Measurements from ENCODE around the gene OR5AU1.

Gene OR5AU1

DNA sequence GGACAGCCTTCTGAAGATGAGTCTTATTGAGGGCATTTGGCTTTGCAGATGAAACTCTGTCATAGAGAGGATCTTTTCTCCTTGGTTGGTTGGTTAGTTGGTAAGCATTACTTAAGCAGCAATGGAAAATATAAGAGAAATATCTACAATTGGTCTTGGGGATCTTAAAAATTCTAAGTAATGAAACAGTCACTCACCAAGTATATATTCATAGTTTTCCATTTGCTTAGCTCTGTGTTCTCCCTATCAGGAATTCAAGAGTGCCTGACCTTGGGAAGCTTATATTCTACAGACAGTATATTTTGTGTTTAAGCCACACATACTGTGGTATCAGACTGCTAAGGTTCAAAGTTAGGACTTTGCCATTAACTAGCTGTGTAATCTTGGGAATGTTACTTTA, at the start of gene OR5AU1:
TSS of gene OR5AU1 (minus strand) at position 101 of the 400 bp plus-strand sequence. CDS start 191 bp downstream, outside the sequence.
- DNase-seq = no peak

DNA sequence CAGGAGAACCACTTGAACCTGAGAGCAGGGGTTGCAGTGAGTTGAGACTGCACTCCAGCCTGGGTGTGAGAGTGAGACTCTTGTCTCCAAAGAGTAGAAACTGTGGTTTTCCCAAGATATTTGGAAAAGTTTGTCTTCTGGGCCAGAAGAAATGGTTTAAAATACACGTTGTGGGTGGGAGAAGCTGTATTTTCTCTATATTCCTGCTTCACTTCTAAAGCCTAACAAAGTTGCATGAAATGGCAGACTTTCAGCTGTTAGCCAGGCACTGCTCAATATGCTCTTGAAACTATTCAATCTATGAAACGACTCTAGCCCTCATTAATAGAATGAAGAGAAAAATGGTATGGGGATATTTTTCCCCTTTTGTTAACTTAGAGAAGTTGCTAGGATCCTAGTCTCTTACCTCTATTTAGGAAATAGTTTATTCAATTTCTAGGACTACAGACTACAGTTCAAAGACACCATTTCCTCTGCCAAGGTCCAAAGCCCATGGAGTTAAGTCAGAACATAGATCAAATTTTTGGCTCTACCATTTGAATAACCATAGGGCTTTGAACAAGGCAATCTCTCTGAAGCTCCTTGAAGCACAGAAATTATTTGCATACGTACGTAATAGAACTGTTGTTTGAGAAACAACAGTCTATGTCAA, 49.3 kb upstream of the OR5AU1 start:
- DNase-seq = no peak

DNA sequence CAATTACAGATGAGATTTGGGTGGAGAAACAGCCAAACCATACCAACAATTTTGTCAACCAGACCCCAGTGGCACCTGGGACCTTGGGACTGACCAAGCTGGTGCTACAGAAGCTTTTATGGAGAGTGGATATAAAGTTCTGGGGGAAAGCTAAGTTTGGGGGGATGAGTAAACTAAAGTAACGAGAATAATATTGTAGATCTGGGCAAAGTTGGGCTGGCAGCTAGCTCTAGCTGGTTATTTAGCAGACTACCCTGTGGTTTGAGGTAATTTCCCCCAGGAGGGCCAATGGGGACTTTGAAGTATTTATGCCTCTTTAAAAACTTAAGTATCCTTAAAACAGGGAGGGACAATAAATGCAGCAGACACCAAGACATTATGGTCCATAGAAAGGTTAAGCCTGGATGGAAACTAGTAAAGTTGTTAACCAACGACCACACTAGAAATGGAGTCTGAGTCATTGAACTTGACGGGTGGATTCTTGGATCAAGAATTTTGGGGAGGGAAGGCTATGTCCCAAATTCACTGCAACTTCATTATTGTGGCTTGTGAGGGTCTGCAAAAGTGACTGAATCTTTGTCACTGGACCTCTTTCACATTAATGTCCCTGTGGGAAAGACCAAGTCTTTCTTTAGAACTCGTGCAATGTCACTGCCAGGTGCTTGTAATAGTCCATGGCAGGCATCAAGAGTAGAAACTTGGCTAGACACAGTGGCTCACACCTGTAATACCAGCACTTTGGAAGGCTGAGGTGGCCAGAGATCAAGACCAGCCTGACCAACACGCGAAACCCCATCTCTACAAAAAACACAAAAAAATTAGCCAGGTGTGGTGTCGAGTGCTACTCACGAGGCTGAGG, 48.5 kb upstream of the OR5AU1 start:
- DNase-seq = no peak

DNA sequence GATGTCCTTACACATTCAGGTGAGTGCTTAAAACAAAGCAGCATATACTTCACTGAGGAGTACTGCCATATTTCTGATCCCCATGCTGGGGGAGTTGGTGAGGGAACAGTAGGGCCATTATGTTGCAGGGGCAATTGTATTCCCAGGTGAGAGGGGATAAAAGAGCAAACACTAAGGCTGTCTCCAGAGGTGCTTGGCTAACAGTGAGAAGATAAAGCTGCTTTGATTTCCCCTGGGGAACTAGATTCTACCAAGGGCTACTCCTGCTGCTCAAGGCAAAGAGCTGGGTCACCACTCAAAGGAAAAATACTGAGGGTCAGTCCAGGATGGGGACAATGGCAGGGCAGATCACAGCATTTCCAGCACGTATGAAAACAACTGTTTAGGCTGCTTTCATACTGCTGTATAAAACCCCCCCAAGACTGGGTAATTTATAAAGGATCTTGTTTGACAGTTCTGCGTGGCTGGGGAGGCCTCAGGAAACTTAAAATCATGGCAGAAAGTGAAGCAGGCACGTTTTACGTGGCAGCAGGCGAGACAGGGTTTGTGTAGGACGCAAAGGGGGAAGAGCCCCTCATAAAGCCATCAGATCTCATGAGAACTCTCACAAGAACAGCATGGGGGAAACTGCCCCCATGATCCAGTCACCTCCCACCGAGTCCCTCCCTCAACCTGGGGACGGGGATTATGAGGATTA, 47.8 kb upstream of the OR5AU1 start:
- DNase-seq = no peak

DNA sequence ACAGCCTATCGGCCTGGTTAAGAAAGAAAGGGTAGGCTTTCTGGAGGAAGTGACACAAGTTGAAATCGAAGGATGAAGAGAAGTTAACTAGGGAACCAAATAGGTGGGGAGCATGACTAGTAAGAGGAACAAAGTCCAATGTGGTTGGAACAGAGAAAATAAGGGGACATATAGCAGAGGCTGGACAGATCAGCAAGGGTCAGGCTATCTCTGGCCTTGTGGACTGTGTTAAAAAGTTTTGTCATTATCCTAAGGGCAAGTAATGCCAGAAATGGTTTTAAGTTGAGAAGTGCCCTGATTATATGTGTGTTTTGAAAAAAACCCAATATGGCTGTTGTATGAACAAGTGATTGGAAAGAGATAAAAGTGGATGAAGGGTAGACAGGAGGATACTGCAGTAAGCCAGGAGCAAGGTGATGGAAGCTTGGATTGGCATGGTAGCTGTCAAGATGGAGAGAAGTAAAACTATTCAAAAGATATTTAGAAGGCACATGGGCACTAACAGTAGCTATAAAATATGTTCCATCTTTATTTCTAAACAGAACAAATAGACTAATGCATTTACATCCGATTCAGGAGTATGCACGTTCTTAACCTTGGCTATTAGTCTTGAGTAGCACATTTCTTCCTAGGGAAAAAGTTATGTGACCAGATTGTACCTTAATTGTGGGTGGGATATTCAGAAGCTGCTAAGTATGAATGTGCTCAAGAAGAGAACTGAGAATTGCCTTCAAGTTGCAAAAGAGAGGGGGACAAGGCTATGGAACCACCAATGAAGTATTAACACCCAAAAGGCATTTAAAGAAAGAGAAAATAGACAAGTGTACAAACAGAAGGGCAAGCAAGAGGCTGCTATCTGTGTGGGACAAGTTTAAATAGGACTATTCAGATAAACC, 46.8 kb upstream of the OR5AU1 start:
- no peak for DNase-seq

DNA sequence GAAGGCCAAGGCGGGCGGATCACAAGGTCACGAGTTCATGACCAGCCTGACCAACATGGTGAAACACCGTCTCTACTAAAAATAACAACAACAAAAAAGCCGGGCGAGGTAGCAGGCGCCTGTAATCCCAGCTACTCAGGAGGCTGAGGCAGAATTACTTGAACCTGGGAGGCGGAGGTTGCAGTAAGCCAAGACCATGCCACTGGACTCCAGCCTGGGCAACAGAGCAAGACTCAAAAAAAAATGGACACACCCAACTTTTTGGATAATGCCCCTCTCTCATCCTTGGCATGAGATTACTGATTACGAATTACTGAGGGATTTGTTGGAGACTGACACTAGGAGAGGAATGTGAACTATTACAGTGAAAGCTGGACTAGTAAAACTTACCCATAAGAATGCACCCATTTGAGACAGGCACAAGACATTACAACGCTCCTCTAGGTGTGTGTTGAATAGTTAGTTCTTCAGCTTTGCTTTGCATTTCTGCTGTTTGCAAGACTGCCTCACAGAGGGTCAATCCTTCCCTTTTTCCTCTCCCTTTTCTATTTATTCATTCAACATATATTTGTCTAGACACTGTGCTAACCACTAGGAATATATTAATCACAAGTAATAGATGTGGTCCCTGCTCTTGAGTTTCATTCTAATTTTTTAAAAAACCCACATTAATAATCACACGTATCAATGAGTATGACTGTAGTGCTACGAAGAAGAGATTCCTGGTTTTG, 46.0 kb upstream of the OR5AU1 start:
- DNase-seq = no peak

DNA sequence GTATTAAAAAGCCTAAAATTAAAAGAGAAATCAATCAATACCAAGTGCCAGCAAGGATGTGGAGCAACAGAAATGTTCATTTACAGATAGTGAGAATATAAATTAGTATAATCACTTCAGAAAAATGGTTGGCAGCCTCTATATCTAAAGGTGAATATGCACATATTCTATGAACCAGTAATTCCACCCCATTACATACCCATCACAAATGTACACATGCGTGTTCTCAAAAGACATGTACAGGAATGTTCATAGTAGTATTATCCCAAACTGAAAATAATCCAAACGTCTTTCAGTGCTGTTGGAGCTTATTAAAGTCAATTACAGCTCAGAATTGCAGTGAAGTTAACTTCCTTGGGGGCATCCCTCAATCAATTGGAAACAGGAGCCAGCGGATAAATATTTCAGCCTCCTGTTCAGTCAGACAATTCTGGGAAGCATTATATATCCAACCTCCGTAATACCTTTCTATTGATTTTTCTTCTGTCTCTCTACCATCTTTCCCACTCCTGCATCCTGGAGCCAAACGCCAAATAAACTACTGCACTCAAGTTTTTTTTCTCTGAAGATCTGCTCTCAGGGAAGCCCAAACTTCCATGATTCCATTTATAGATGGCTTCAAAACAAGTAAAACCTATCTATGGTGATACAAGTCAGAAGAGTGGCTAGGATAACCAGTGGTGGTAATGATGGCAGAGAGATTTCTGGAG, 45.0 kb upstream of the OR5AU1 start:
- no peak for DNase-seq

DNA sequence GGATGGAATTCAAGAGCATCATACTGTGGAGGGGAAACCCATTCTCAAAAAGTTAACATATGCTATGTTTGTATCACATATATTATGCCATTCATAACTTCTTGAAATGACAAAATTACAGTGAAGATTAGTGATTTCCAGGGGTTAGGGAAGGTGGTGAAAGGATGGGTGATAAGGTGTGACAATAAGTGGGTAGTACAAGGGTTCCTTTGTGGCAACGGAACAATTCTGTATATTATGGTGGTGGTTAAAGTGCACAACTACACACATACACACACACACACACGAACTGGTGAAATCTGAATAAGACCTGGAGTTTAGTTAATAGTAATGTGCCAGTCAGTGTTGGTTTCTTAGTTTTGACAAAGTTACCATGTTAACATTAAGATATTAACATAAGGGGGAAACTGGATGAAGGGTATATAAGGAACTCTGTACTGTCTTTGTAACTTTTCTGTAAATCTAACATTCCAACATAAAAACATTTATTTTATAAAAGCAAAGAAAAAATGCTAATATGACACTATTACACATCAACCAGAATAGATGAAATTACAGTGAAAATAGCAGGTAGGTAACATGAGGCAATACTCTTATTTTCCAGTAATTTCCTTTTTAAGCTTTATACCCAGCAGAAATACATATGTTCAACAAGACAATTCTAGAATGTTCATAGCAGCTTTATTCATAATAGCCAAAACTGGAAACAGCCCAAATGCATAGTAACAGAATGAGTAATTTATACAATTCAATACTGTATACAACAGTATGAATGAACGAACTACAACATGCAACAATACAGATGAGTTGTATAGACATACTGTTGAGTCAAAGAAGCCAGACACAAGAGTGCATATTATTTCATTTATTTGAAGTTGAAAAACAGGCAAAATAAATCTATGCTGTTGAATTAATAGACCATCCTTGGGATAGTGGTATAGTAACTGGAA, 44.0 kb upstream of the OR5AU1 start:
- DNase-seq = no peak

DNA sequence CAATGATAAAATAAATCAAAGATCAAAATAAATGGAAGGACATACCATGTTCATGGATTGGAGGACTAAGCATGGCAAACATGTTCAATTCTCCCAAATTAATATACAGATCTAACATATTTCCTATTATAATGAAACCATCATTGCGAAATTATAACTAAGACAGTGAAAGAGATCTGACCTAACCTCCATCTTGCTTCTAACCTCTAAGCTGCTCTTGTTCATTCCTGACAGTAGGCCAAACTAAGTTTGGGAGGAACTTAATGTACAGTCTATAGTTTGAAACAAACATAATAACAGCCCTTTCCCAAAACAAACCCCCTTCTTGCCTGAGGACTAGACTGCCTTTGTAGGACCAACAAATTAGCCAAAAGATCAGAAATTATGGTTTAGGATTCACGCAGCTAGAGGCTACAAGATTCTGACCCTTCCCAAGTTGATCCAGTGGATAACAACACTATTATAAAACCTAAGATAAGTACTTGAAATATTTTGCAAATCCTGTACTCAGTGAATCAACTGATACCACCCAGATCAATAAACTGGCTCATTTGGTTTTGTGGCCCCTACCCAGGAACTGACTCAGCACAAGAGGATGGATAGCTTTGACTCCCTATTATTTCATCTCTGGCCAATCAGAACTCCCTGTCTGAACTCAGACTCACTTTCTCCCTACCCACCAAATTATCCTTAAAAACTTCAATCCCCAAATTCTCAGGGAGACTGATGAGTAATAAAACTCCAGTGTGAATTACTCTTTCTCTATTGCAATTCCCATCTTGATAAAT, 41.7 kb upstream of the OR5AU1 start:
- DNase-seq = no peak

DNA sequence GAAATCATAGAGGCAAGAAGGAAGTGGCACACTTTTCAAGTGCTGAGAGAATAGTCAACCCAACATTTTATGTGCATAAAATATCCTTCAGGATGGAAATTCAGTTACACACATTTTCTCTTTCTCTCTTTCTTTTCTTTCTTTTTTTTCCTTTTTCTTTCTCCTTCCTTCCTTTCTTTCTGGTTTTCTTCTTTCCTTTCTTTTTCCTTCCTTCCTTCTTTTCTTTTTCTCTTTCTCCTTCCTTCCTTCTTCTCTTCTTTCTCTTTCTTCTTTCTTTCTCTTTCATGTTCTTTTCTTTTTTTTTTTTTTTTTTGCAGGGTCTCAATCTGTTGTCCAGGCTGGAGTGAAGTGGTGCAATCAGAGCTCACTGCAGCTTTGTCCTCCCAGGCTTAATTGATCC, 38.7 kb upstream of the OR5AU1 start:
- DNase-seq = no peak

DNA sequence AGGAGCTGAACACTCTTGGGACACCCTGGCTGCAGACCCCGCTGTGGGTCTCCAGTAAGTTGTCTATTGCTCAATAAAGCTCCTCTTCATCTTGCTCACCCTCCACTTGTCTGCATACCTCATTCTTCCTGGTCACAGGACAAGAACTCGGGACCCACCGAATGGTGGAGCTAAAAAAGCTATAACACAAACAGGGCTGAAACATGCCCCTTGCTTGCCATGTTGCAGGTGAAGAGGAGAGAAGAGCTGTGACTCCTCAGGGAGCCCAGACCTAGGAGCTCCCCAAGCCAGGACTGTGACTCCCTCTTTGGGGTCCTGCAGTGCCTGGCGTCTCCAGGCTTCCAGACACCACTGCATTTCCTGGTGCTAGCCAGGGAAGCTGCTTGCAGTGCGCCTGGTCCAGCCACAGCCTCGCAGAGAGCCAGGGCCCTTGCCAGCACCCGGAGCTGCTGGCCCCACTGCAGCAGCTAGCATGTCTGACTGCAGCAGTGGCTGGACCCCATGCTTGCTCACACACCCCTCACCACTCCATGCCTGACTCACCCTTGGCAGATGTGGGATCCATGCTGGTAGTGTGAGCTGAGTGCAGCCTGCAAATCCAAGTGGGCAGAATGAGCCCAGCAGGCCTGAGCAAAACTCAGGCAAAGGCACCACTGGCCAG, 37.1 kb upstream of the OR5AU1 start:
- no peak for DNase-seq

DNA sequence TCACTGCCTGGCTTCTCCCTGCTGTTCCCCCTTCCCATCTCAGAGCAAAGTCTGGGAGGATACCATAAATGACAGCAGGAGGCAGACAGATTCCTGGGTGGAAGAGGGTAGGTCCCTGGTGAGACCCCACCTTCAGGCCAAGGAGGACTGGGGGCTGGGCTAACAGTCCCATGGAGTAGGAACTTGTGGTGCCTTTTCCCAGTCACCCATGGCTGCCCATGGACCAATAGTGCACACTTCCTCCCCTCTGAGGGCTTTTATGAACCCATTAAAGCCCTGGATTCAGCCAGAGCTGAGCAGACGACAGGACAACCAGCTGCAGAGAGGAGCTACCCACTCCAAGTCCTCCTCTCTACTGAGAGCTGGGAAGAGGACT, 36.6 kb upstream of the OR5AU1 start:
- peak; percentile 1 for DNase-seq

DNA sequence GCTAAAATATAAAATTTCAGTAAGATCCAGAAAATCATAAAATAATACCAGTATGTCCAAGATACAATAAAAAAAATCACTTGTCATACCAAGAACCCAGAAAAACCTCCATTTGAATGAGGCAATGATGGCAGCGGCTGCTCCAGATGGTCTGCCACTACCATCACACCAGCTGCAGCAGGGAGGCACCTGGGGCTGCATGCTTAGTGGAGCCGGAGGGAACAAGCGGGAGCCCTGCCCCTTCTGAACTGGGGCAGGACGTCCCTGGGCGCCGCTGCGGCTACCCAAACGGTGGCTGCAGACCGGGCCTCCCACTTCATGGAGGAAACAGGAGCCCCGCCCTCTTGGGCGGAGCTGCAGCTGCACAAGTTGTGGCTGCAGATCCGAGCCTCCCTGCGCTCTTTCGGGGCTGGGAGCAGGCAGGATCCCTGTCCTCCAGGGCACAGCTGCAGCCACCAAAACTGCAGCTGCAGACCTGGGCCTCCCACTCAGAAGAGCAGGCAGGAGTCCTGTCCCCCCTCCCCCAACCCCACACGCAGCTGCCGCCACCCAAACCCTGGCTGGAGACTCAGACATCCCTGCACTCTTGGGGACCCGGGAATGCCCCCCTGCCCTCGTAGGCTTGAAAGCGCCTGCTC, 36.1 kb upstream of the OR5AU1 start:
- DNase-seq = peak; percentile 81

DNA sequence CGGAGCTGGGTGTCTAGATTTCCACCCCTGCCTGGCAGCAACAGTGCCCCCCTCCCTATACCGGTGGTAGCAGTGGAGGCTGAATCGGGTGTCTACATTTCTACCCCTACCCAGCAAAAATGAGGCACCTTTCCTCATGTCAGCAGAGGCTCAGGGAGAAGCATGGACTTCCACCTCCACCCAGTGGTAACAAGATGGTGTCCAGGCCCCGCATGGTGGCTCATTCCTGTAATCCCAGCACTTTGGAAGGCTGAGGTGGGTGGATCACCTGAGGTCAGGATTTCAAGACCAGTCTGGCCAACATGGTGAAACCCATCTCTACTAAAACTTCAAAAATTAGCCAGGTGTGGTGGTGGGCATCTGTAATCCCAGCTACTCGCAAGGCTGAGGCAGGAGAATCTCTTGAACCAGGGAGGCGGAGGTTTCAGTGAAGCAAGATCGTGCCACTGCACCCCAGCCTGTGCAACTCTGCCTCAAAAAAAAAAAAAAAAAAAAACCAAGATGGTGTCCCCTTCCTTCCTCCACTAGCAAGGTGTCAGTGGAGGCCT, 35.5 kb upstream of the OR5AU1 start:
- DNase-seq = peak; percentile 13

DNA sequence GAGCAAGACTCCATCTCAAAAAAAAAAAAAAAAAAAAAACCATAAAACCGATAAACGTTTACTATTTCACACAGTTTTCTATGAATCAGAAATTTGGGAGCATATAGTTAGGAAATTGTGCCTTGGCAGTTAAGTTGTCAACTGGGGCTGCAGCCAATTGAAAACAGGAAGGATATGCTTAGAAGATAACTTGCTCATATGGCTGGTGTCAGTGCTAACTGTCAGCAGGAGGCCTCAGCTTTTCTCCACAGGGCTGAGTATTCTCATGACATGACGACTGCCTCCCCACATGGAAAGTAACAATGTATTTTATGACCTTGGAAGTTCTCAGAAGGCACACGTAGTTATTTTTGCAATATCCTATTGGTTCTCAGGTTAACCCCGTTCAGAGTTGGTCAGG, 29.6 kb upstream of the OR5AU1 start:
- no peak for DNase-seq

DNA sequence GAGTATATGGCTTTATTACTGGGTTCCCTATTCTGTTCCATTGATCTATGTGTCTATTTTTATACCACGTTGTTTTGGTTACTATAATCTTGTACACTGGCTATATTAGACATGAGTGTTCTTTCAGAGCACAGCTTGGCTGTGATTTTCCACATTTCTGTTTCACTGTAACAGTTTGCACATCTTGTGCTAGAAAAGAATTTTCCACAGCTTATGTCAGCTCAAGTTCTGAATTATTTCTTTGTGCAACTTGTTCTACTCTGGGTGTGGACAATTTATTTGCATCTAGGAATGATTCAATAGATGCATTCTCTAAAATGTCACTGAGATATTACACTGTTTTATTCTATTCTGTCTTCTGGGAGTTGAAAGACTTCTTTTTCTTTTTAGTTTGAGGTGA, 28.4 kb upstream of the OR5AU1 start:
- no peak for DNase-seq

DNA sequence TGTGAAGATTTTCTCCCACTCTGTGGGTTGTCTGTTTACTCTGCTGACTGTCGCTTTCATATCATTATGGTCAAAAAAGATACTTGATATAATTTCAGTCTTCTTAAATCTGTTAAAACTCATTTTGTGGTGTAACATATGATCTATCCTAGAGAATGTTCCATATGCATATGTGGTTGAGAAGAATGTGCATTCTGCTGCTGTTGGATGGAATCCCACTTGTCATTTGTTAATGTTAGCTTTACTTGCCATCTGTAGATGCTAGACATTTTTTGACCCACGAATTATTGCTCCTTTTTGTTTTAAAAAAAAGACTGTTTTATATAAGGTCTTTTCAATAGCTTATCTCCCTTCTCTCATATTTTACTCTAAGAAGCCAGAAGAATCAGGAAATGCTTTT, 26.3 kb upstream of the OR5AU1 start:
- no peak for DNase-seq

DNA sequence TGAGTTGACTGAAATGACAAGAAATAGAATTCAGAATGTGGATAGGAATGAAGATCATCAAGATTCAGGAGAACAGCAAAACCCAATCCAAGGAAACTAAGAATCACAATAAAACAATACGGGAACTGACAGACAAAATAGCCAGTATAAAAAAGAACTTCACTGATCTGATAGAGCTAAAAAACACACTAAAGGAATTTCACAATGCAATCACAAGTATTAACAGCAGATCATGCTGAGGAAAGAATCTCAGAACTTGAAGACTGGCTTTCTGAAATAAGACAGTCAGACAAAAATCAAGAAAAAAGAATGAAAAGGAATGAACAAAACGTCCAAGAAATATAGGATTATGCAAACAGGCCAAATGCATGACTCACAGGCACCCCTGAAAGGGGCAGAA, 15.3 kb upstream of the OR5AU1 start:
- no peak for DNase-seq
